ENCODE data around the gene TAS2R38. TPM values are rescaled to one million over a fixed set of nuclear protein-coding genes. Genes with fewer than 3 reads are reported as not detected.

Gene TAS2R38
- polyA plus RNA-seq, 1 donor = not detected

Other genes with a start within 250 kb of the TAS2R38 start
- gene SSBP1, start 235.4 kb downstream of the TAS2R38 start, polyA plus RNA-seq (ENCODE audit: insufficient read length) = 87.4 TPM
- gene TAS2R3, start 209.7 kb downstream of the TAS2R38 start, polyA plus RNA-seq (ENCODE audit: insufficient read length) = 0.38 TPM
- 1.3 TPM for gene TAS2R4, start 197.1 kb downstream of the TAS2R38 start, polyA plus RNA-seq (ENCODE audit: insufficient read length)
- gene TAS2R5, start 183.6 kb downstream of the TAS2R38 start, polyA plus RNA-seq (ENCODE audit: insufficient read length) = 2.4 TPM
- not detected for gene PRSS37, start 132.3 kb downstream of the TAS2R38 start, polyA plus RNA-seq (ENCODE audit: insufficient read length)
- not detected for gene OR9A4, start 57.4 kb downstream of the TAS2R38 start, polyA plus RNA-seq (ENCODE audit: insufficient read length)
- gene CLEC5A, start 26.8 kb downstream of the TAS2R38 start, polyA plus RNA-seq (ENCODE audit: insufficient read length) = 0.28 TPM
- gene MGAM, start 22.1 kb upstream of the TAS2R38 start, polyA plus RNA-seq (ENCODE audit: insufficient read length) = 0.33 TPM
- 0.04 TPM for gene MGAM2, start 137.9 kb upstream of the TAS2R38 start, polyA plus RNA-seq (ENCODE audit: insufficient read length)

Data from forelimb muscle (tissue), 1 donor.